ENCODE measurements around the gene GDF7.

The GDF7 gene

DNA sequence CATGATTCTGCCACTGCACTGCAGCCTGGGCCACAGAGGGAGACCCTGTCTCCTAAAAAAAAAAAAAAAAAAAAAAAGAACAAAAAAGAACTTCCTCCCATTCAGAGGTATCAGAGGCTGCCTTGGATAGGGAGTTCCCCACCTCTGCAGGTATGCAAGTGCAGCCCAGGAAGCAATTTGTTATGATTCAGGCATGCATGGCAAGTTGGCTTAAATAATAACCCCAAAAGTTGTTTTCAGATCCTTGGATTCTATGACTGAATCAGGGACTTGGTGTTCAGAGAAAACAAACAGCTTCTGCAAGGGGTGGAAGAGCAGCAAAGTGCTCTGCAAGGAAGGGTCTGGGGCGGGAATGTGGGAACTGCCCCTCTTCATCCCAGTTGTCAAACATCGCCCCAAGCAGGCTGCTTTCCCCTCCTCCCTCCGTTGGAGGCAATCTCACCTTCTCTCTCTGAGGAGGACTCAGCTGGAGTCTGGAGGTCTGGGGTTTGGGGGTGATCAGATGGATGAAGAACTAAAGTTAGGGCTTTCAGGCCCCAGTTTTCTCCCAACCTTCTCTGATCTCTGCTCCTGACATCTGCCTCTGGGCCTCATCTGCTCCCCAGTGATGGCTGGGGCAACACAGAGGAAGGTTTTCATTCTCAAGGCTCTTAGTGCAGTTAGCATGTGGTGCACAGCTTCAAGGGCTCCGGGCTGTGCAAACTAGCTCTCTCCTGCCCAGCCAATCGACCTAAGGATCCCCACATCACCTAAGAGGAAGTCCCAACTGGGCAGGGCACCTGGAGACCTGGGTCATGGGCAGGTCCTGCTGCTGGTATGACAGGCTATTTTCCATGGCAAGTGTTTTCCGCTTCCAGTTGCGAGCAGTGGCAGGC is 3.5 kb upstream of the GDF7 start:
- no peak for DNase-seq

DNA sequence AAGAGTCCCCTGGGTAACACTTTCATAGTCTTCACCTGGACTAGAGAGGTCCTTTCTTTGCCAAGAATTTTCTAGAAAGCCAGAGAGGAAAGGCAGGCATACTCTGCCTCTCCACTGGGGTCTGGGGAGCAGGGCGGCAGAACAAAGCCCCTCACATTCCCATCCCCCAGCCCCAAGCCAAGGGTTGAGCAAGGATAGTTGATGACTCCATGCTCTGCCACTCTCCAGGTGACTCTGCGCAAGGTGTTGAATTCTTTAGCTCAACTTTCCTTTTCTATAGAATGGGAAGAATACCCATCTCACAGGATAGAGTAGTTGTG is 2.9 kb upstream of the GDF7 start:
- DNase-seq, result no peak

DNA sequence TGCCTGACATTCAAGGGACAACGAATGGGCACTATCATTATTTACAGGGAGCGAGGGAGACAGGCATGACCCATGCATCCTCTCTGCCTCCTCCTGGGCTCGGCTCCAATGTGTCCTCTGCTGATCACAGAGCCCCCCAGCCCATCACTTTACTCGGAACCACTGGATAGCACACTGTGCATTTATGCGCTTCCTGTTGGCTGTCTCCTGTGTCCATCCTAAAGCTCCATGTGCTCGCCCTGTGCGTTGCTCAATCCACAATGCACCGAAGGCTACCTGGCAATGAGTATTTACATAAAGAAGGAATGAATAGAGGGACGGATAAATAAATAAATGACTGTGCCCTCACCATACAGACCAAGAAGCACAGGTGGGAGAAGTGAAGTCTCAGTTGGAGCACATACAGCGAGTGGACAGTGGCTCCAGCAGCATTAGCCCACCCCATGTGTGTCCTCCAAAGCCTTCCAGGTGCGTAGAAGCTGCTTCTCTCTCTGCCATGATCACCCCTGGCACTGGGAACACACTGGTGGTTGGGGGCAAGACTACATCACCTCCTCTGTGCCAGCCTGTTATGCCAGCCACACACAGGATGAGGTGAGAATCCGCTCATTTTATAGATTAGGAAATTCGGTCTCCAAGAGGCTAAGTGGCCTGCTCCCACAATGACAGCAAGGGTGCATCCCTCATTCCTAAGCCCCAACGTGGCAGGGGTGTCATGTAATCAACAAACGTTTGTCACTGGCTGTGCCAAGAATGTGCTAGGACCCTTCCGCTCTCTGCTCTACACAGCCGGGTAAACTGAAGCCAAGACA is 2.3 kb upstream of the GDF7 start:
- no peak for DNase-seq

DNA sequence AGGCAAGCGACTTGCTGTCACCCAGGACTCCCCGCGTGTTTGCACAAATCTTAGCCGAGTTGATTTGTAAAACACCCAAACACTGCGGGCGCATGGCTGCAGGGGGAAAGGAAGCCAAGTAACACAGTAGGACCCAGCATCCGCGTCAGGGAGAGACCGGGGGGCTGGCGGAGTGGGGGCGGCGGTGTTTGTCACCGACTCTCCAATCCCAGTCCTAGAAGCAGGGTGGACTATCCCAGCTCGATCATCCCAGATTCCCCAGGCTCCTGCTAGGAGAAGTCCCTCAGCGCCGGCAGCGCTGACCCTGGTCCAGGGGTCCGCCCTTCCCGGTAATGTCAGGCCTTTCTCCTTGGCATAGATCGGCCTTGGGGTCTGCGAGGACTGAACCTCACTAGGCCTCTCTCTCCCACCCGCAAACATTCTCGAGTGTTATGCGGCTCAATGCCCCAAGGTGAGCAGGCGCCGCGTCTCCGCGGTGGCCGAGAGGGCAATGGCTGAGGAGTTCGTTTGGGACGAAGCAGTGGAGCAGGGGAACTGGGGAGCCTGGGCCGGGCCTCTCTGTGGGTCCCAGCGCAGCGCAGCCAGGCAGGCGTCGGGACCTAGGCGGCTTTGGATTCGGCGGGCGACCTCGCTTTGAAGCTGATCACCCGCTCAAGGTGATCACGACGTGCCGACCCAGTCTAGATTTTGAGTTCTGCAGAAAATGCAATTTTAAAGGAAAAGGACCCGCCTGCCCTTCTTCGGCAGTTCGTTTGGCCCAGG is 1.5 kb upstream of the GDF7 start:
- no peak for DNase-seq

DNA sequence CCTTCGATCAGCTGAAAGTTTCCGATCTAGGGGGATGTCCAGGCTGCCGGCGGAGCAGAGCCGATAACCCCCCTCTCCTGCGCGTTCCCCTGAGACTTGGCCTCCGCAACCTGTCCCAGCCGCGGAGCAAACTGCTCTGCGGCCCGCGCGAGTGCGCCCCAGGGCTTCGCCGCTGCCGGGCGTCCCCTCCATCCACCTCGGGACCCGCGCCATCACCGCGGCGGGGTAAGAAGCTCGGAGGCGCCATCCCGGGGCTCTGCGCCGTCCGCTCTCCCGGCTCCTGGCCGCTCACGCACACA is 990 bp upstream of the GDF7 start:
- DNase-seq, result no peak

DNA sequence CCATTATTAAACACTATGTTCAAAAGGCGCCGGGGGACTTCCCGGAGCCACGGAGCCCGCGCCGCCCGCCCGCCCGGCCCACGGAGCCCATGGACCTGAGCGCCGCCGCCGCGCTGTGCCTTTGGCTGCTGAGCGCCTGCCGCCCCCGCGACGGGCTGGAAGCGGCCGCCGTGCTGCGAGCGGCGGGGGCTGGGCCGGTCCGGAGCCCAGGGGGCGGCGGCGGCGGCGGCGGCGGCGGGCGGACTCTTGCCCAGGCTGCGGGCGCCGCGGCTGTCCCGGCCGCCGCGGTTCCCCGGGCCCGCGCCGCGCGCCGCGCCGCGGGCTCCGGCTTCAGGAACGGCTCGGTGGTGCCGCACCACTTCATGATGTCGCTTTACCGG is 197 bp downstream of the GDF7 start:
- no peak for DNase-seq

DNA sequence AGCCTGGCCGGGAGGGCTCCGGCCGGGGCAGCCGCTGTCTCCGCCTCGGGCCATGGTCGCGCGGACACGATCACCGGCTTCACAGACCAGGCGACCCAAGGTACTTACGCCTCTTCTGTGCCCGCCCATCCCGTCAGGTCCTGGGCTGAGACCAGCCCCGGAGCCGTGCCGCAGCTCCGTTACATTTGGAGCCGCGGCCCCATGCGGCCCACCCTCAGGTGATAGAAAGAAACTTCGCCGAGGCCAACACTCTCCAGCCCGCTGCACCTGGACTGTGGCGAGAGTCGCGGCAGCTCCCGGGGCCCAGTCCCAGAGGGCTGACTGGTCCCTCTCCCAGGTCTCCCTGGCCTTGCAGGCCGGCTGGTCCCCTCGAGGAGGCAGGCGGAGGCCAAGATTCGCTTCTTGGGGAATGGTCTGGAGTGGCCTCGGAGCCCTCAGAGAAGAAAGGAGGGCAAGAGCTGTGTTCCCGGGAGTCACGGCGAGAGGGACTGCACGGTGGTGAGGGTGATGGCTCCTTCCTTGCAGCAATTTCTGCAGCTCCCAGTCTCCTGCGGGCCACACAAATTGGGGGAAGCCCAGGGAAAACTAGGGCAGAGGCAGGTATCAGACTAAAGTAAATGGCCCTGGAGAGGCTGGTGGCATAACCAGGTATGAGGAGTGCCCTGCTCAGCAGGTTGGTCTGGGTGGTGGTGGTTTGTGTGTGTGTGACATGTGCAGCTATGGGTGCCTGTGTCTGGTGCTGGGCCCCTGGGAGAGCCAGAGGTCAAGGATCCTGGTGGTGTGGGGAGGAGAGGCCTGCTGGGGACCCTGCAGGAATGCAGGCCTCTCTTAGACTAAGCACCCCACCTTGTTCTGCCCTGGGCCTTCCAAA is 822 bp downstream of the GDF7 start:
- no peak for DNase-seq

DNA sequence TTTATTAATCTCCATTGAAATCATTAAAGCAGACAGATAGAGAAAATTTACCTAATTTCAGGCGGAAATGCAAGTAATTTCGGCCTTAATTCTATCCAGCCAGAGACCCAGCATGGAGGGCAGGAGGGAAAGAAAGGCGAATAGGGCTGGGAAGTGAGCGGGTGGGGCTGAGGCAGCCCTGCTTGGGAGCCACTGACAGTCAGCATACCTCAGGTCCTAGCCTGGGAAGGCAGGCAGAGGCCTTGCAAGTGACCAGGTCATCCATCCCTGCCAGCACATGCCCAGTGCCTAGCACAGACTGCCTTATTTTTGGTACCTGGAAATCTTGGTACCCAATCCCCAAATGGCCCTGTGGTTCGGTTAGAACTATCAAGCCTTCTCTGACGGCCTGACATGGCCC is 1.5 kb downstream of the GDF7 start:
- DNase-seq, result no peak

DNA sequence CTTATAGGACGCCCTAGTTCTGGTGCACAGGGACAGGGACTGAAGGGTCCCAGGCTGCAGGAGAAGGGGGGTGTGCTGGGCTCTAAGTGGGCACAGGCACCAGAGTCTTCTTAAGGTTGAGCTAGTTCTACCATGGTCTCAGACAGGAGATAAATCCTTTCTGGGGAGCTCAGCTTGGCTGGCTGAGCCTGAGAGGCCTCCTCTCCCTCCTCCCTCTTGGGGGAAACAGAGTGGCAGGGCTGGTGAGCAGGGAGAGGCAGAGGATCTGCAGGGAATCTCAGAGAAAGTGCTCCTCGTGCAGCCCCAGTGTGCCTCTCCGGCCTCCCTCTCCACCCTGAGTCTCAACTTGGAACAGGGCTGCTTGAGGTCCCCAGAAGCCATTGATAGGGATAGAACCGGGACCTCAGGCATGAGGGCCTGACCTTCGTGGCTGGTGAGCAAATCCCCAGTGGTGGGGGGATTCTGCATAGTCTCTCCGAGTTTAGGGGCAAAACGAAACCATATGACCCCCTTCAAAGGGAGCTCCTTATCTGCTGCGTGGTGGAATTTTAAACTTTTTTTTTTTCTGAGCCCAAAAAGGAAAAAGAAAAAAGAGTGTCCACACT is 2.0 kb downstream of the GDF7 start:
- no peak for DNase-seq

DNA sequence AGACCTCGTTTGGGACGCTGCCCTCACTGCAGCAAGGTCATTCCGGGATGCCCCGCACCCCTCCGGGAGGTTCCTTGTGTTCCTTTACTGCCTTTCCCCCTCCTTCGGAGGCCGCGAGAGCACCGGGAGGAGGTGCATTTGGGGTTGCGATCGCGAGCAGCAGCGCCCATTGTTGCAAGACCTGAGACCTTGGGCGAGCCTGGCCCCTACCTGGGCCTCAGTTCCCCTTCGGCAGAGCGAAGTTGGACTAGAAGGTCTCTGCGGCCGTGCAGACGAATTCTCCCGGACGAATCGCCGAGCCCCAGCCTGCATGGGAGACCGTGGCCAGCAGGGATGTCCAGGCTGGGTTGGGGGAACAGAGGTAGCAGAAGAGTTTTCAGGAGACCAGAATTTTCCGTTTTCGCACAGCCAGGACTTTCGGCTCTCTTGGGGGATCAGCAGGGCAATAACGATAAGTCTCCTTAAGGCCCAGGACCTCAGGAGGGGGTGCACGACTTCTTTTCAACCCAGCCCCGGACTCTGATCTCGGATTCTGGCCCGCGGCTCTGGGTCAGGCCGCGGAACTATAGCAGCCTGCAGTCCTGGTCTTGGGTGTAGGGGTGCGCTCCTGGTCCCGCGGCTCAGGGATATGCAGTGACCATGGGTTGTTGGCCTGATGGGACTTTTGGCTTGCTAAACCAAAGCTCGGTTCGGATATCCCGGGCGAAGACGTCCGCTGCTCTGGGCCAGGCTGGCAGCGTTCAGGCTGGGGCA is 2.8 kb downstream of the GDF7 start:
- no peak for DNase-seq

DNA sequence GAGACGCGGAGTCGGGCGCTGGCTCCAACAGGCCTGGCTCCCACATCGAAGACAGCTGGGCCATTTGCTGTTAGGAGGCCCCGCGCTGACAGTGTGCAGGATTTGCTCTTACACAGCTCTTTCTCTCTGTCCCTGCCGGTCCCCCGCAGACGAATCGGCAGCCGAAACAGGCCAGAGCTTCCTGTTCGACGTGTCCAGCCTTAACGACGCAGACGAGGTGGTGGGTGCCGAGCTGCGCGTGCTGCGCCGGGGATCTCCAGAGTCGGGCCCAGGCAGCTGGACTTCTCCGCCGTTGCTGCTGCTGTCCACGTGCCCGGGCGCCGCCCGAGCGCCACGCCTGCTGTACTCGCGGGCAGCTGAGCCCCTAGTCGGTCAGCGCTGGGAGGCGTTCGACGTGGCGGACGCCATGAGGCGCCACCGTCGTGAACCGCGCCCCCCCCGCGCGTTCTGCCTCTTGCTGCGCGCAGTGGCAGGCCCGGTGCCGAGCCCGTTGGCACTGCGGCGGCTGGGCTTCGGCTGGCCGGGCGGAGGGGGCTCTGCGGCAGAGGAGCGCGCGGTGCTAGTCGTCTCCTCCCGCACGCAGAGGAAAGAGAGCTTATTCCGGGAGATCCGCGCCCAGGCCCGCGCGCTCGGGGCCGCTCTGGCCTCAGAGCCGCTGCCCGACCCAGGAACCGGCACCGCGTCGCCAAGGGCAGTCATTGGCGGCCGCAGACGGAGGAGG is 3.5 kb downstream of the GDF7 start:
- no peak for DNase-seq

DNA sequence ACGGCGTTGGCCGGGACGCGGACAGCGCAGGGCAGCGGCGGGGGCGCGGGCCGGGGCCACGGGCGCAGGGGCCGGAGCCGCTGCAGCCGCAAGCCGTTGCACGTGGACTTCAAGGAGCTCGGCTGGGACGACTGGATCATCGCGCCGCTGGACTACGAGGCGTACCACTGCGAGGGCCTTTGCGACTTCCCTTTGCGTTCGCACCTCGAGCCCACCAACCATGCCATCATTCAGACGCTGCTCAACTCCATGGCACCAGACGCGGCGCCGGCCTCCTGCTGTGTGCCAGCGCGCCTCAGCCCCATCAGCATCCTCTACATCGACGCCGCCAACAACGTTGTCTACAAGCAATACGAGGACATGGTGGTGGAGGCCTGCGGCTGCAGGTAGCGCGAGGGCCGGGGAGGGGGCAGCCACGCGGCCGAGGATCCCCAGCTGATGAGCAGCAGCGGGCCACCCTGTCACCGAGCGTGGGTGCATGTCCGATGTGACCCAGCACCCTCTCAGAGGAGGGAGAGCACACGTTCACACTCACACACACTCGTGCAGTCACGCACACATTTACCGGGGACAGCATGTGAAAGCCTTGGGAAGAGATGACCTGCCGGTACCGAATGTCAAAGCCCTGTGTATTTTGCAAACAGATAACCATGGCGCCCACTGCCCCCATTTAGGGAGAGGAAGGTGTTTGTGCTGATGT is 4.2 kb downstream of the GDF7 start:
- DNase-seq, result no peak

DNA sequence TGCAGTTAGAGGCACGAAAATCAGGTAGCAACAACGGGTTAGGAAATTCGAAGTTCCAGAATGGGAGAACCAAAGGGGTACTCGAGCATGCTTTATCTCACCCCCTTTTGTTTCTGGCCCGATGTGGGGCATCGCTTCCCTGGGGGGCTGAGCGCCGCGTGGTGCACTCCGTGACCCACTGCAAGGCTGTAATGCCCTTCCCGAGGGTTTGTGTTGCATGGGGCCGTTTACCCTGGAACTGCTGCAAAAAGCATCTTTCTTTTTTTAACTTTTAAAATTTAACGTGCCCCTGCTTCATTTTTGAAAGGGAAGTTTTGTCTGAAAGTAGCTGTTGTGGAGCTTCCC is 4.8 kb downstream of the GDF7 start:
- DNase-seq, result no peak

DNA sequence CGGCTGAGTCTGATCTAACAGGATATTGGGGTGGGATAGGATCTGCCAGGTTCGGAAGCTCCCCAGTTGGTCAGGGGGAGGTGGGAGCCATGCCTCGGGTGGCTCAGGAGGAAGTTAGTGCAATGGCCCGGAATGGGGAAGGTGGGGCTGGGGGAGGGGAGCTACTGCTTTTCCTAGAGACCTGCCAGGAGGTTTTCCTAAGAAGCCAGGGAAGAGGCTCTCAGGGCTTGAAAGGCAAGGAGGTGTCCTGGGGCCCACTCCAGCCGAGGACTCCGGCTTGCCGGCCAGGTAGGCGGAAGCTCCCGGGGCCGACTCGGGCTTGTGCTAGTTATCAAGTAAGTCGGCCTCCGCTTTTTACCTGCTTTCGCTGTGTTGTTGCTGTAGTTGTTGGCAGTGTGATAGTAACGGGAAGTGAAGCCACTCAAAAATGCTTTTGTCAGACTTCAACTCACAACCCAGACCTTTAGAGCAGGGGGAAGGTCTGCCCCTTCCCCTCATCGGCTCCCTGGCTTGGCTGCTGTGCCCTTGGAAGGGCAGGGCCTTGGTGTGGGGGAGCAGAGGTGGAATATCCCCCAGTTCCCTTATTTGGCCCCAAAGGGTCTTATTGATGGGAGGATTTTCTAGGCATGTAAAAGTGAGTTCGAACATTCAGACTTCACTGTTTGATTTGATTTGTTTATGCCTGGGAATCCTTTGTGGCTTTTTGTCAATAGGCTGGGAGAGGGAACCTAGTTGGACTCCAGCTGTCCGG is 5.4 kb downstream of the GDF7 start:
- no peak for DNase-seq

DNA sequence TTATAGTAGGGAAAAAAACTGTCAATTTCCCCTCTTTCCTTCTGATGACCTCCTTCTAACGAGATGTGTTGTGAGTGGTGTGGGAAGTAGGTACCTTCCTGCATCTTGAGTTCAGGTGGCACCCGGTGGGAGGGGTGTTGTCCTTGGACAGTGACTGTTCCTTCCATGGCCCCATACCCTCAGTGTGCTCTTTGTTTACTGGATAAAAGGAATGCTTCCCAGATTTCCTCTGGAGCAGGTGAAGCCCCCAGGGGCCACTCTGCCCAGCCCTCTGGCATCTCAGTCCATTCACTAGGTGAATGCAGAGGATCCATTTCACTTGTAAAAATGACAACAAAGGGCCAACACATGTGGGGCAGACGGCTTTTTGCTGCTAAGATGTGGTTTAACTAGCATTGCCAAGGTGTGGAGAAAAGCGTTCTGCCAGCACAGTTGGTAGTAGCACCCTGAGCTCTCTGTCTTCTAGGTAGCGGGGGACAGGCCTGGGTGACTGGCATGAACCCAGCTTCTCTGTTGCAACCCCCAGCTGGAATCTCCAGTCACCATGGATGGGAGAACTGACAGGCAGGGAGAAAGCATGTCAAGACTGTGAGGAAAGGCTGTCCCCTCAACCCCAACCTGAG is 6.9 kb downstream of the GDF7 start:
- no peak for DNase-seq

DNA sequence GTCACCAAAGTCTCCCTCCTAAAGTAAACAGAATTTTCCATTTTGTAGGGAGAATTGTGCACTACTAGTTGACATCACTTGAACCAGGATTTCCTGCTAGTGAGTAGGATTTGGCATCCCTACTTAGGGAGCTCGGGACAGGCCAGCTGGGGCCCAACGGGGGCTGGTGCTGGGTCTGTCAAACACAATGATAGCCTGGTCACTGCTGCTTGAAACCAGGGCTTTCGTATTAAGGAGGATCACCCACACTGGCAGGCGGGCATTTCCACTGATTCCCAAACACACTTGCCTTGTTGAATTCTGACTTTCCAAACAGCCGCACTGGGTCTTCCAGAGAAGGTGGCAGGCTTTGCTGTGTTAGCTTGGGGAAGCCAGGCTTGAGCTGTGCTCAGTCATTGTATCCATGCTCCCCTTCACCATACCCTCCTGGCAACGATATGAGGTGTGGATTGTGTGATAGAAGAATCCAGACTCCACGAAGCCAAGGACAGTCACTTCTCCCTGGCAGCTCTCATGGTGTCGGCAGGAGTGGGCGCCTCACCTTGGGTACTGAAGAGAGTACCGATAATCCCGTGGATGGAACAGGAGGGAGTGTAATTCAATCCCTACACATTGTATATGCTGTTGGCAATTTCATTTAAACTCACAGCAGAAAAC is 7.5 kb downstream of the GDF7 start:
- DNase-seq, result no peak

DNA sequence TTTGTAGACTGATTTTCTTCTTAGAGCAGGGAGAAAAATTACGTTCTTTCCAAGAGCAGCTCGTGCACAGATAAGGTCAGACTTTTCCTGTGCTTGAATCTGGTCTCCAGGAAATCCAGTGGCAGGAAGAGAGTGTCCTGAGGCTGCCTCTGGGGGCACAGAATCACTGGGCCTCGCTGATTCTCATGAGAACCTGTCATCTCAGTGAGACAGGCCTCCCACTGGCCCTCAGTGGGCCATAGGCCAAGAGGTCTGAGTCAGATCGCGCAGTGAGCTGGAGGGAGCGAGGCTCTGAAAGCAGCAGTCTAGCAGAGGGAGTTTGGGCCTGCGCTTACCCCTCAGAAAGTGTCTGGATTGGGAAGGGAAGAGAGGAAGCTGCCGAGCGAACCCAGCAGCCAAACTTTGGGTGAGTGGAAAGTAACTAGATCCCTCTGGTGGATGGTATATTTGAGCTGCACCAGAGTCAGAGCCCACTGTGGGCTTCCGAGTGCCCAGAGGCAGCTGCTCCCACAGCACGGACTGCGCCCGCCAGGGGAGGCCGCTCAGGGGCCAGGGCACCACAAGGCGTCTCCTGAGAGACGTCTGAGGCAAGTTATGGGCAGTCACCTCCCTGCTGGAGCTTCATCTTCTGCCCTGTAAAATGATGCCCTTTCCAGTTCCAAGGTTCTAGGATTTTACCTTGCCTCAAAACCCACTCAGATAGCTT is 8.2 kb downstream of the GDF7 start:
- DNase-seq, result no peak

Measured in DMS 273 treated with DMSO at 0.1 percent for 48 hours (cell line).